Activated CD4-positive, alpha-beta T cell treated with anti-CD3 and anti-CD28 coated beads for 36 hours (primary cell): Measurements from ENCODE around the gene TYW3. TPM values are rescaled to one million over a fixed set of nuclear protein-coding genes. Genes with fewer than 3 reads are reported as not detected.
"Not testable (repeated sequence)": the region's sequence is repeated elsewhere in the genome, so short reads cannot be mapped to it uniquely, and the experiment has no call there.

Source experiments
- ATAC-seq: fragments of 200-7000 bp; cut with Tn5 transposase; one replicate; pipeline ENCODE4 v1.10.0; 2021; ENCODE audit warnings: mild to moderate bottlenecking, moderate library complexity
- CTCF ChIA-PET: fragments of 350-600 bp; sonication (Branson Sonifier 250); formaldehyde crosslinking; loops from one replicate; lab custom pipeline; 2021; ENCODE audit warnings: antibody characterized with exemption; lab: Charles Lee
- POLR2A ChIA-PET: fragments of 350-600 bp; sonication (Branson Sonifier 250); formaldehyde crosslinking; loops from one replicate; lab custom pipeline; 2021; ENCODE audit warnings: antibody characterized with exemption, inconsistent platforms; lab: Charles Lee
- DNase-seq: peaks from one replicate; pipeline ENCODE4 v3.0.0-alpha.2; 2020
- H3K27ac Mint-ChIP-seq: one replicate; pipeline ENCODE4 v1.8.0; 2021; ENCODE audit warnings: mixed read lengths
- H3K27me3 Mint-ChIP-seq: one replicate; pipeline ENCODE4 v1.8.0; 2021; ENCODE audit warnings: mixed read lengths
- H3K36me3 Mint-ChIP-seq: one replicate; pipeline ENCODE4 v1.8.0; 2021; ENCODE audit warnings: low read depth, mixed read lengths
- H3K4me1 Mint-ChIP-seq: one replicate; pipeline ENCODE4 v1.8.0; 2021; ENCODE audit warnings: mixed read lengths
- H3K4me3 Mint-ChIP-seq: one replicate; pipeline ENCODE4 v1.8.0; 2021; ENCODE audit warnings: mild to moderate bottlenecking, moderate library complexity, mixed read lengths
- H3K9me3 Mint-ChIP-seq: one replicate; pipeline ENCODE4 v1.8.0; 2021; ENCODE audit warnings: low read depth, mixed read lengths
- intact Hi-C, 2 experiments: fragments of 100-400 bp; cut with DNase I in 1 of 2; cut with micrococcal nuclease in 1 of 2; formaldehyde crosslinking; loops; one replicate each; pipeline versions ENCODE4 v1.14.2 to v1.15.1; 2022 to 2024; cut with DNase I, micrococcal nuclease
- total RNA-seq, 2 experiments: library from RNA; stranded (reverse); gene quantifications; one replicate each; pipeline ENCODE4 v1.2.3, GENCODE V29; 2021

TYW3 gene
- total RNA-seq, 2 experiments from 2014 or later = 29.9 to 33.7 TPM

GRCh38 chr1:74731399-74732052 is 1.4 kb upstream of the TYW3 start:
- CTCF ChIA-PET = interaction anchor here (1.1 kb wide), 1 partner anchor 42 kb away, joined by 4 read pairs; no protein-coding TSS in a partner anchor
- Mint-ChIP-seq H3K9me3 (peaks cover 4% of the 10 kb centered on the region), H3K27me3 (no peaks in the 10 kb centered on the region), H3K36me3 (peaks cover 25% of the 10 kb centered on the region), H3K4me3 (peak overlapping the region; percentile 52), H3K4me1 (peaks cover 52% of the 10 kb centered on the region), H3K27ac (no peak overlapping the region)
- no peak for ATAC-seq
- intact Hi-C loops = loop anchor here (2.0 to 10.0 kb wide), 4 partner anchors 31 to 1053 kb away; partner anchors contain the start of genes ACADM (in 2 of the 2), FPGT (in 2 of the 2), LRRIQ3 (in 2 of the 2) and RABGGTB (in 1 of the 2)
- POLR2A ChIA-PET = no interaction called here
- DNase-seq = no peak

GRCh38 chr1:74732071-74732946 is 643 bp upstream of the TYW3 start:
- ATAC-seq (peak; percentile 20), DNase-seq (peak; percentile 47)
- POLR2A ChIA-PET, H3K9me3 Mint-ChIP-seq, H3K27me3 Mint-ChIP-seq: not testable (repeated sequence)
- Mint-ChIP-seq H3K4me3 (peak overlapping the region; percentile 95), H3K27ac (peak overlapping the region; percentile 99), H3K36me3 (peaks cover 23% of the 10 kb centered on the region), H3K4me1 (peaks cover 52% of the 10 kb centered on the region)
- CTCF ChIA-PET = interaction anchor here (0.6 to 2.4 kb wide), 13 partner anchors 9 to 1068 kb away, joined by 3 to 18 read pairs (median 4); no protein-coding TSS in a partner anchor
- intact Hi-C loops = loop anchor here (2.0 to 10.0 kb wide), 4 partner anchors 30 to 1052 kb away; partner anchors contain the start of genes ACADM (in 2 of the 2), FPGT (in 2 of the 2), LRRIQ3 (in 2 of the 2) and RABGGTB (in 1 of the 2)

DNA sequence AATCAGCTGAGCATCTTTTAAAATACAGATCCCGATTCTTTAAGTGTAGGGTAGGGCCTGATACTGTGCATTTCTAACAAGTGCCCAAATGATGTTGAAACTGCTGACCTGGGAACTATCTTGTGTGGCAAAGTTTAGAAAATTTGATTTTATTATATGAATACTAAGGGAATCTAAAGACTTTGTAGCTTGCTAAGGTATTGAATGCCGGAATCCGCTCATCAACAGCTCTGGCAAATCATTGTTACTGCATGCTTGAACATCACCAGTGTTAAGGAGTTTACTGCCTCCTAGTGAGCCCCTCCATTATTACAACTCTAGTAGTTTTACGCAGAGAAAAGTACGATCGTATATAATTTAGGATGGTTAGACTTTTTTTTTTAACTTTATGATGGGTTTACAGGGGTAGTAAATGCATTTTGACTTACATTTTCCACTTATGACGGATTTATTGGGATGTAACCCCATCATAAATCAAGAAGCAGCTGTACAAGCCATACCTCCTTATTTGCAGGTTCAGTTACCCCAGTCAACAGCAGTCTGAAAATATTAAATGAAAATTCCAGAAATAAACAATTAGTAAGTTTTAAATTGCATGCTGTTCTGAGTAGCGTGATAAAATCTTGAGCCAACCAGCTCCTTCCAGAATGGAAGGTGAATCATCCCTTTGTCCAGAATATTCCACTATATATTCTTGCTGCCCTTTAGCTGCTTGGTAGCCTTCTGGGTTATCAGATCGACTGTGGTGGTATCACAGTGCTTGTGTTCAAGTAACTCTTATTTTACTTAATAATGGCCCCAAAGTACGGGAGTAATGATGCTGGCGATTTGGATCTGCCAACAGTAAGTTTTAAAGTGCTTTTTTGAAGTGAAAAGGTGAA is 892 bp downstream of the TYW3 start:
- intact Hi-C loops = loop anchor here (1.0 to 10.0 kb wide), 5 partner anchors 29 to 1051 kb away; partner anchors contain the start of genes ACADM (in 2 of the 2), FPGT (in 2 of the 2), LRRIQ3 (in 2 of the 2) and RABGGTB (in 1 of the 2)
- peak overlapping the region; percentile 99 for H3K27ac Mint-ChIP-seq
- DNase-seq (peak; percentile 60), ATAC-seq (peak; percentile 65)
- H3K27me3 Mint-ChIP-seq = no peaks in the 10 kb centered on the region
- no peaks in the 10 kb centered on the region for H3K9me3 Mint-ChIP-seq
- H3K36me3 Mint-ChIP-seq = peaks cover 26% of the 10 kb centered on the region
- POLR2A ChIA-PET = interaction anchor here (0.7 kb wide), 1 partner anchor 21 kb away, joined by 7 read pairs; no protein-coding TSS in a partner anchor
- CTCF ChIA-PET = interaction anchor here (0.5 to 2.4 kb wide), 19 partner anchors 8 to 386 kb away, joined by 3 to 18 read pairs (median 5); no protein-coding TSS in a partner anchor
- H3K4me1 Mint-ChIP-seq = peaks cover 47% of the 10 kb centered on the region
- H3K4me3 Mint-ChIP-seq = peak overlapping the region; percentile 95

DNA sequence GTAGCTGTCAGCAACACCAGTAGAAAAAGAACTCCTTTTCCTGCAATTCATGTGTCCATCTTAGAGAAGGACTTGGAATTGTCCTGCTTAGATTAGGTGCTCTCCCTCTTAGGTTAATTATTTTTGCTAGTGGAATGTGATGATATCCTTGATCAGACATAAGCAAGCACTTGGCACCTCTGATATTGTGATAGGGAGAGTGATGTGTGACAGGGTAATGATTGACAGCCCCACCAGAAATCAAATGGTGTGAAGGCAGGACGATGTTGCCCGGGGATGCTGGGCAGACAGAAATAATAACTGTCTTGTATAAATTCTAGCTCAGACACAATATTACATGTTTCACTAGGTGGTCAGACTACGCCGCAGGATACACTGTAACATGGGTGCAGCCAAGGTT is 4.4 kb downstream of the TYW3 start:
- ATAC-seq = no peak
- ChIA-PET CTCF (no interaction called here), POLR2A (no interaction called here)
- intact Hi-C loops = loop anchor here in 1 of 2 experiments (10.0 kb wide), 1 partner anchor 1047 kb away; the partner anchor contains the start of gene RABGGTB
- Mint-ChIP-seq H3K4me1 (peaks cover 19% of the 10 kb centered on the region), H3K27me3 (no peaks in the 10 kb centered on the region), H3K4me3 (no peak overlapping the region), H3K36me3 (peaks cover 54% of the 10 kb centered on the region), H3K27ac (no peak overlapping the region), H3K9me3 (peaks cover 5% of the 10 kb centered on the region)
- no peak for DNase-seq

DNA sequence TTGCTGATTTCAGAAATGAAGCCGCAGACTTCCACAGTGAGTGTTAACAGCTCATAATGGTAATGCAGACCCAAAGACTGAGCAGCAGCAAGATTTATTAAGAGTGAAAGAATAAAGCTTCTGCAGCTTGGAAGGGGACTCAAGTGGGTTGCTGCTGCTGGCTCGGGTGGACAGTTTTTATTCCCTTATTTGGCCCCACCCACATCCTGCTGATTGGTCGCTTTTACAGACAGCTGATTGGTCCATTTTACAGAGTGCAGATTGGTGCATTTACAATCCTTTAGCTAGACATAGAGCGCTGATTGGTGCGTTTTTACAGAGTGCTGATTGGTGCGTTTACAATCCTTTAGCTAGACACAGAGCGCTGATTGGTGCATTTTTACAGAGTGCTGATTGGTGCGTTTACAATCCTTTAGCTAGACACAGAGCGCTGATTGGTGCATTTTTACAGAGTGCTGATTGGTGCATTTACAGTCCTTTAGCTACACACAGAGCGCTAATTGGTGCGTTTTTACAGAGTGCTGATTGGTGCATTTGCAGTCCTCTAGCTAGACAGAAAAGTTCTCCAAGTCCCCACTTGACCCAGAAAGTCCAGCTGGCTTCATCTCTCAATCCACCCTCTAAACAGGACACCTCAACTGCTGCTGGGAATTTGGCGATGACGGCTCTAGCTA is 7.5 kb downstream of the TYW3 start:
- H3K4me1 Mint-ChIP-seq, DNase-seq, H3K27ac Mint-ChIP-seq, H3K27me3 Mint-ChIP-seq, H3K9me3 Mint-ChIP-seq, H3K4me3 Mint-ChIP-seq, intact Hi-C loops, ATAC-seq: not testable (repeated sequence)
- ChIA-PET POLR2A (interaction anchor here (0.7 kb wide), 1 partner anchor 53 kb away, joined by 3 read pairs; no protein-coding TSS in a partner anchor), CTCF (interaction anchor here (1.0 kb wide), 1 partner anchor 29 kb away, joined by 3 read pairs; no protein-coding TSS in a partner anchor)
- peaks cover 80% of the 10 kb centered on the region for H3K36me3 Mint-ChIP-seq

DNA sequence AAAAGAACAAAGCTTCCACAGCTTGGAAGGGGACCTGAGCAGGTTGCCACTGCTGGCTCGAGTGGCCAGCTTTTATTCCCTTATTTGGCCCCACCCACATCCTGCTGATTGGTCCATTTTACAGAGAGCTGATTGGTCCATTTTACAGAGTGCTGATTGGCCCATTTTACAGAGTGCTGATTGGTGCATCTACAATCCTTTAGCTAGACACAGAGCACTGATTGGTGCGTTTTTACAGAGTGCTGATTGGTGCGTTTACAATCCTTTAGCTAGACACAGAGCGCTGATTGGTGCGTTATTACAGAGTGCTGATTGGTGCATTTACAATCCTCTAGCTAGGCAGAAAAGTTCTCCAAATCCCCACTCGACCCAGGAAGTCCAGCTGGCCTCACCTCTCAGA is 12.3 kb downstream of the TYW3 start:
- H3K4me3 Mint-ChIP-seq, H3K9me3 Mint-ChIP-seq, intact Hi-C loops, ATAC-seq, H3K27me3 Mint-ChIP-seq, H3K27ac Mint-ChIP-seq, DNase-seq, H3K4me1 Mint-ChIP-seq: not testable (repeated sequence)
- ChIA-PET CTCF (interaction anchor here (1.0 to 4.0 kb wide), 2 partner anchors 12 to 18 kb away, joined by 5 to 18 read pairs; partner anchors contain the start of genes CRYZ and TYW3), POLR2A (interaction anchor here (1.3 kb wide), 1 partner anchor 19 kb away, joined by 3 read pairs; no protein-coding TSS in a partner anchor)
- H3K36me3 Mint-ChIP-seq = peaks cover 75% of the 10 kb centered on the region

DNA sequence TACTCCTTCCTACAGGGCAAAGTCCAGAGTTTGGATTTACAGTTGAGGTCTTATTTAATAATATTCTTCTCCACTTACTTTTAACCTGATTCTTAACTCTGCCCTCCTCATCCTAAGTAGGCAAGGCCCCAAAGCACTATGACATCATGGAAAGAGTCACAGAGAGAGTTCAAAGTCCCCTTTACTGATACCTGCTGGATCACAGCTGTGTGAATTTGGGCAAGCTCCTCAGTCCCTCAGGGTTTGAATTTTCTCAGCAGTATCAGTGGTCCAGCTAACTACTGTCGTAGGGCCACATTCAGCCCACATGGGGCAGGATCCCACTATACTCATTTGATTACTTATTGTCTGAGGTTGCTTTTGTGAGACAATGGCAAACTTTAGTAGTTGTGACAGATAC is 16.0 kb downstream of the TYW3 start:
- Mint-ChIP-seq H3K4me3 (no peak overlapping the region), H3K27me3 (no peaks in the 10 kb centered on the region), H3K36me3 (peaks cover 67% of the 10 kb centered on the region), H3K27ac (peak overlapping the region; percentile 30), H3K9me3 (peaks cover 2% of the 10 kb centered on the region), H3K4me1 (peaks cover 8% of the 10 kb centered on the region)
- intact Hi-C loops = no loop called here
- ChIA-PET POLR2A (no interaction called here), CTCF (interaction anchor here (1.2 kb wide), 1 partner anchor 16 kb away, joined by 5 read pairs; the partner anchor contains the start of genes CRYZ and TYW3)
- DNase-seq (no peak), ATAC-seq (peak; percentile 39)

- Mint-ChIP-seq H3K4me1 (peaks cover 15% of the 10 kb centered on the region), H3K36me3 (peaks cover 78% of the 10 kb centered on the region), H3K4me3 (no peak overlapping the region), H3K27ac (no peak overlapping the region), H3K27me3 (no peaks in the 10 kb centered on the region), H3K9me3 (peaks cover 13% of the 10 kb centered on the region)
- ChIA-PET CTCF (no interaction called here), POLR2A (no interaction called here)
- DNase-seq (no peak), ATAC-seq (no peak)
- intact Hi-C loops = no loop called here
Observed at GRCh38 chr1:74753104-74753503, 20.2 kb downstream of the TYW3 start.

- H3K36me3 Mint-ChIP-seq = peaks cover 82% of the 10 kb centered on the region
- ChIA-PET CTCF (no interaction called here), POLR2A (interaction anchor here (0.5 kb wide), 1 partner anchor 8 kb away, joined by 3 read pairs; no protein-coding TSS in a partner anchor)
- H3K4me3 Mint-ChIP-seq = no peak overlapping the region
- no peaks in the 10 kb centered on the region for H3K27me3 Mint-ChIP-seq
- DNase-seq (no peak), ATAC-seq (peak; percentile 80)
- peak overlapping the region; percentile 9 for H3K27ac Mint-ChIP-seq
- H3K9me3 Mint-ChIP-seq = peaks cover 13% of the 10 kb centered on the region
- intact Hi-C loops = no loop called here
- H3K4me1 Mint-ChIP-seq = peaks cover 13% of the 10 kb centered on the region
Observed at GRCh38 chr1:74755475-74755874, 22.5 kb downstream of the TYW3 start.

DNA sequence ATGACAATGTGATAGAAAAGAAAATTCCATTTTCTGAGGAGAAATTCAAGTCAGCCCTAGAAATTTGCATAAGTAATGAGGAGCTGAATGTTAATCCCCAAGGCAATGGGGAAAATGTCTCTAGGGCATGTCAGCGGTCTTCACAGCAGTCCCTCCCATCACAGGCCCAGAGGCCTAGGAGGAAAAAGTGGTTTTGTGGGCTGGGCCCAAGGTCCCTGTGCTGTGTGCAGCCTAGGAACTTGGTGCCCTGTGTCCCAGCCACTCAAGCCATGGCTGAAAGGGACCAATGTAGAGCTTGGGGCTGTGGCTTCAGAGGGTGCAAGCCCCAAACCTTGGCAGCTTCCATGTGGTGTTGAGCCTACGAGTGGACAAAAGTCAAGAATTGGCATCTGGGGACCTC is 23.7 kb downstream of the TYW3 start:
- intact Hi-C loops, H3K27me3 Mint-ChIP-seq, H3K27ac Mint-ChIP-seq, POLR2A ChIA-PET, DNase-seq, CTCF ChIA-PET, ATAC-seq, H3K4me3 Mint-ChIP-seq: not testable (repeated sequence)
- peaks cover 15% of the 10 kb centered on the region for H3K4me1 Mint-ChIP-seq
- peaks cover 13% of the 10 kb centered on the region for H3K9me3 Mint-ChIP-seq
- peaks cover 85% of the 10 kb centered on the region for H3K36me3 Mint-ChIP-seq
